ENCODE measurements around the gene OR1K1.

DNA sequence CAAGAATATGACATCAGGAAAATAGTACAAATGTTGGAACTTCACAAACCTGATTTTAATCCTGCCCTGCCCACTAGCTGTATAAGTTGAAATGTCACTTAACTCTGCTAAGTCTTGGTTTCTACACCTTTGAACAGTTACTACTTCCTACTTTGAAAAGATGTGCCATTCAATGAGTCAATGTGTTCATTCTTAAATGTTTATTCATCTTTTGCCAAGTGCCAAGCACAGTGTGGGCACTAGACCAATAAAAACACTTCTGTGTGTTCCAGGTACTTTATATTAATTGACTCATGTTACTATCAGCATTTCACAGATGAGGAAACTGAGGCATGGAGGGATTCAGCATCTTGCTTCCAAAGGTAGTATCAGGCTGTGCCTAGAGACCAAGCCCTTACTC lies 15.6 kb downstream of the OR1K1 start:
- no peak for TF ChIP-seq CTCF (optimal IDR thresholded peaks at IDR 0.05 in 1 of 3, IDR thresholded peaks at IDR 0.05 in 1 of 3, conservative IDR thresholded peaks at IDR 0.05 in 1 of 3; ENCODE audit: extremely low read depth in 1 of 3, insufficient read depth in 2 of 3, low read length in 3 of 3)
- TF ChIP-seq EZH2 (IDR thresholded peaks at IDR 0.05; ENCODE audit: low read length): no peak

Data from keratinocyte (primary cell).